Duodenal mucosa (tissue), 2 donors: Measurements from ENCODE around the gene TTC9.

ENCODE experiments used
- H3K27ac ChIP-seq: one replicate; pipeline ENCODE4 v1.7.0; 2013; ENCODE audit warnings: low read depth, low read length
- H3K27me3 ChIP-seq, 2 donors: one replicate each; pipeline ENCODE4 v1.7.0; 2013; ENCODE audit warnings: low read length in 2 of 2, control low read depth in 1 of 2; ENCODE audit not compliant: insufficient read depth in 2 of 2, control insufficient read depth in 1 of 2
- H3K36me3 ChIP-seq, 2 donors: one replicate each; pipeline ENCODE4 v1.7.0; 2013; ENCODE audit warnings: low read length in 2 of 2, control low read depth in 1 of 2; ENCODE audit not compliant: insufficient read depth in 2 of 2, control insufficient read depth in 1 of 2
- H3K4me1 ChIP-seq, 2 donors: one replicate each; pipeline ENCODE4 v1.7.0; 2013; ENCODE audit warnings: low read length in 2 of 2, control low read depth in 1 of 2; ENCODE audit not compliant: insufficient read depth in 2 of 2, control insufficient read depth in 1 of 2
- H3K4me3 ChIP-seq, 2 donors: one replicate each; pipeline ENCODE4 v1.7.0; 2013; ENCODE audit warnings: low read length in 2 of 2, low read depth in 1 of 2
- H3K9ac ChIP-seq, 2 donors: one replicate each; pipeline ENCODE4 v1.7.0; 2013; ENCODE audit warnings: low read length in 2 of 2, low read depth in 1 of 2
- H3K9me3 ChIP-seq, 2 donors: one replicate each; pipeline ENCODE4 v1.7.0; 2013; ENCODE audit warnings: low read length in 2 of 2, control low read depth in 1 of 2; ENCODE audit not compliant: control insufficient read depth in 1 of 2

TTC9 gene

GRCh38 chr14:70670992-70671651 lies 29.4 kb downstream of the TTC9 start:
- no peak overlapping the region for H3K4me3 ChIP-seq
- no peaks in the 10 kb centered on the region for H3K27me3 ChIP-seq
- no peak overlapping the region for H3K27ac ChIP-seq
- H3K4me1 ChIP-seq = peaks cover 2 to 3% of the 10 kb centered on the region in 2 donors
- H3K36me3 ChIP-seq = no peaks in the 10 kb centered on the region
- H3K9ac ChIP-seq = no peak overlapping the region
- H3K9me3 ChIP-seq = no peaks in the 10 kb centered on the region

- Histone ChIP-seq H3K36me3 (no peaks in the 10 kb centered on the region), H3K27me3 (no peaks in the 10 kb centered on the region), H3K4me3 (no peak overlapping the region), H3K9me3 (no peaks in the 10 kb centered on the region), H3K9ac (no peak overlapping the region), H3K4me1 (no peaks in the 10 kb centered on the region), H3K27ac (no peak overlapping the region)
These were observed 30.2 kb downstream of the TTC9 start for GRCh38 chr14:70671652-70672644.

- no peak overlapping the region for H3K27ac ChIP-seq
- H3K9me3 ChIP-seq = no peaks in the 10 kb centered on the region
- no peaks in the 10 kb centered on the region for H3K36me3 ChIP-seq
- H3K4me3 ChIP-seq = no peak overlapping the region
- H3K27me3 ChIP-seq = no peaks in the 10 kb centered on the region
- H3K4me1 ChIP-seq = no peaks in the 10 kb centered on the region
- no peak overlapping the region for H3K9ac ChIP-seq
These were observed 35.6 kb downstream of the TTC9 start for GRCh38 chr14:70677341-70677740.

- Histone ChIP-seq H3K4me1 (no peaks in the 10 kb centered on the region), H3K36me3 (no peaks in the 10 kb centered on the region), H3K27ac (no peak overlapping the region), H3K9me3 (no peaks in the 10 kb centered on the region), H3K27me3 (no peaks in the 10 kb centered on the region), H3K4me3 (no peak overlapping the region), H3K9ac (no peak overlapping the region)
These were observed 39.0 kb downstream of the TTC9 start for GRCh38 chr14:70680748-70681147.

GRCh38 chr14:70683983-70684382 lies 42.3 kb downstream of the TTC9 start:
- H3K9me3 ChIP-seq = no peaks in the 10 kb centered on the region
- no peaks in the 10 kb centered on the region for H3K4me1 ChIP-seq
- no peak overlapping the region for H3K9ac ChIP-seq
- H3K4me3 ChIP-seq = no peak overlapping the region
- no peaks in the 10 kb centered on the region for H3K36me3 ChIP-seq
- no peaks in the 10 kb centered on the region for H3K27me3 ChIP-seq
- H3K27ac ChIP-seq = no peak overlapping the region

GRCh38 chr14:70685474-70686197 lies 43.9 kb downstream of the TTC9 start:
- Histone ChIP-seq H3K9ac (no peak overlapping the region), H3K27ac (no peak overlapping the region), H3K36me3 (no peaks in the 10 kb centered on the region), H3K4me1 (no peaks in the 10 kb centered on the region), H3K27me3 (no peaks in the 10 kb centered on the region), H3K4me3 (no peak overlapping the region), H3K9me3 (no peaks in the 10 kb centered on the region)

- H3K36me3 ChIP-seq = no peaks in the 10 kb centered on the region
- H3K9ac ChIP-seq = no peak overlapping the region
- H3K4me1 ChIP-seq = no peaks in the 10 kb centered on the region
- no peaks in the 10 kb centered on the region for H3K27me3 ChIP-seq
- no peaks in the 10 kb centered on the region for H3K9me3 ChIP-seq
- no peak overlapping the region for H3K27ac ChIP-seq
- H3K4me3 ChIP-seq = no peak overlapping the region
These were observed 50.5 kb downstream of the TTC9 start for GRCh38 chr14:70692210-70692609.

GRCh38 chr14:70696026-70696425 lies 54.3 kb downstream of the TTC9 start:
- H3K4me3 ChIP-seq = no peak overlapping the region
- H3K36me3 ChIP-seq = no peaks in the 10 kb centered on the region
- H3K27ac ChIP-seq = no peak overlapping the region
- no peaks in the 10 kb centered on the region for H3K9me3 ChIP-seq
- H3K27me3 ChIP-seq = no peaks in the 10 kb centered on the region
- H3K9ac ChIP-seq = no peak overlapping the region
- H3K4me1 ChIP-seq = peaks cover 9 to 11% of the 10 kb centered on the region in 2 donors

GRCh38 chr14:70697701-70698100 lies 56.0 kb downstream of the TTC9 start:
- H3K36me3 ChIP-seq = no peaks in the 10 kb centered on the region
- no peak overlapping the region for H3K27ac ChIP-seq
- no peaks in the 10 kb centered on the region for H3K9me3 ChIP-seq
- peaks cover 9 to 11% of the 10 kb centered on the region in 2 donors for H3K4me1 ChIP-seq
- H3K4me3 ChIP-seq = no peak overlapping the region
- no peaks in the 10 kb centered on the region for H3K27me3 ChIP-seq
- no peak overlapping the region for H3K9ac ChIP-seq

- no peaks in the 10 kb centered on the region for H3K9me3 ChIP-seq
- no peak overlapping the region for H3K27ac ChIP-seq
- no peaks in the 10 kb centered on the region for H3K36me3 ChIP-seq
- H3K9ac ChIP-seq = no peak overlapping the region
- no peaks in the 10 kb centered on the region for H3K27me3 ChIP-seq
- H3K4me3 ChIP-seq = no peak overlapping the region
- peaks cover 9 to 11% of the 10 kb centered on the region in 2 donors for H3K4me1 ChIP-seq
These were observed 56.6 kb downstream of the TTC9 start for GRCh38 chr14:70698288-70698687.
